HepG2 (cell line): ENCODE results near the gene PKP4. TPM values are rescaled to one million over a fixed set of nuclear protein-coding genes. Genes with fewer than 3 reads are reported as not detected.

Source experiments
- ATAC-seq: fragments of 200-7000 bp; cut with Tn5 transposase; 3 replicates; pipeline ENCODE4 v1.9.1; 2020; ENCODE audit warnings: mild to moderate bottlenecking, moderate library complexity
- BruUV-seq: library from RNA; stranded (reverse); fragments of 400-500 nt; replicated peaks from 2 replicates; lab custom pipeline; 2021; lab: Mats Ljungman, UMichigan
- CTCF ChIA-PET: fragments of 300-600 bp; formaldehyde crosslinking; extraction: SDS; loops from one replicate; lab custom pipeline; 2021; ENCODE audit warnings: low total read pairs, inconsistent platforms, low intra/inter-chr PET ratio; lab: Yijun Ruan, JAX
- POLR2A ChIA-PET: fragments of 350-600 bp; sonication (Branson Sonifier 250); formaldehyde crosslinking; loops from one replicate; lab custom pipeline; 2020; ENCODE audit warnings: antibody characterized with exemption, inconsistent platforms; lab: Yijun Ruan, JAX
- DNase-seq: peaks from one replicate; pipeline ENCODE4 v3.0.0-alpha.2; 2015; ENCODE audit warnings: low spot score
- FAIRE-seq: peaks from 3 replicates; lab custom pipeline; 2011; peaks lifted over from hg19 to GRCh38; lab: Jason Lieb, UNC
- H2AFZ ChIP-seq: one replicate; pipeline ENCODE4 v1.6.1; 2011; ENCODE audit warnings: low read length, inconsistent platforms
- H3K27ac ChIP-seq: fragments of 300-600 bp; 3 replicates; pipeline ENCODE4 v1.8.0; 2011; ENCODE audit warnings: mixed run types, mild to moderate bottlenecking, mixed read lengths, low read length, inconsistent platforms; ENCODE audit not compliant: insufficient read depth; ENCODE audit errors: extremely low read length
- H3K27me3 ChIP-seq, 2 experiments: fragments of 200-600 bp in 1 of 2; 2 replicates in 1 of 2; 3 replicates in 1 of 2; pipeline versions ENCODE4 v1.6.0 to v1.8.0; 2011; ENCODE audit warnings: low read length in 2 of 2, mild to moderate bottlenecking in 2 of 2, moderate library complexity in 2 of 2, inconsistent platforms in 1 of 2; ENCODE audit not compliant: insufficient read depth in 2 of 2, control insufficient read depth in 1 of 2
- H3K36me3 ChIP-seq, 2 experiments: fragments of 200-600 bp in 1 of 2; replicated peaks in 1 of 2; 2 replicates in 1 of 2; 3 replicates in 1 of 2; pipeline versions ENCODE4 v1.5.1 to v1.8.0; 2011; ENCODE audit warnings: low read length in 2 of 2, inconsistent platforms in 1 of 2; ENCODE audit not compliant: insufficient read depth in 2 of 2, control insufficient read depth in 1 of 2
- H3K4me1 ChIP-seq: 2 replicates; pipeline ENCODE4 v1.5.1; 2012; ENCODE audit warnings: low read length, inconsistent platforms; ENCODE audit not compliant: insufficient read depth
- H3K4me2 ChIP-seq: 2 replicates; pipeline ENCODE4 v1.6.0; 2011; ENCODE audit warnings: low read depth, low read length, inconsistent platforms
- H3K4me3 ChIP-seq, 3 experiments: fragments of 200-600 bp in 1 of 3; sonication (generic), shearing (Covaris generic) in 1 of 3; replicated peaks in 1 of 3; 2 replicates each; pipeline ENCODE4 v1.5.1; 2011 to 2016; ENCODE audit warnings: low read length in 3 of 3, inconsistent platforms in 2 of 3, low read depth in 2 of 3, mild to moderate bottlenecking in 2 of 3, control low read depth in 1 of 3, mixed read lengths in 1 of 3; ENCODE audit not compliant: insufficient read depth in 1 of 3
- H3K79me2 ChIP-seq: one replicate; pipeline ENCODE4 v1.6.1; 2011; ENCODE audit warnings: low read length, inconsistent platforms; ENCODE audit not compliant: insufficient read depth
- H3K9ac ChIP-seq: 2 replicates; pipeline ENCODE4 v1.6.0; 2011; ENCODE audit warnings: mild to moderate bottlenecking, low read depth, low read length, inconsistent platforms; ENCODE audit not compliant: insufficient read depth
- H3K9me3 ChIP-seq: 2 replicates; pipeline ENCODE4 v1.5.1; 2012; ENCODE audit warnings: mild to moderate bottlenecking, low read length
- H4K20me1 ChIP-seq: 2 replicates; pipeline ENCODE4 v1.6.0; 2011; ENCODE audit warnings: inconsistent platforms, mild to moderate bottlenecking, low read length, moderate library complexity; ENCODE audit not compliant: insufficient read depth
- FOSL1 ChIP-seq: sonication (generic); formaldehyde crosslinking; IDR thresholded peaks from 2 replicates; pipeline ENCODE4 v1.9.0; 2021; ENCODE audit warnings: missing genetic modification reagents, borderline replicate concordance
- GMEB2 ChIP-seq: IDR thresholded peaks from 2 replicates; pipeline ENCODE4 v1.6.1; 2016; ENCODE audit warnings: missing biosample characterization, missing genetic modification reagents, low read depth
- HDAC2 ChIP-seq: sonication (generic); formaldehyde crosslinking; IDR thresholded peaks from 2 replicates; pipeline ENCODE4 v1.4.0; 2020; ENCODE audit warnings: missing genetic modification reagents
- HOMEZ ChIP-seq: IDR thresholded peaks from 2 replicates; pipeline ENCODE4 v1.6.1; 2016; ENCODE audit warnings: low read depth
- MAX ChIP-seq: IDR thresholded peaks from 2 replicates; pipeline ENCODE4 v1.6.1; 2012; ENCODE audit warnings: inconsistent platforms
- MXD3 ChIP-seq: IDR thresholded peaks from 2 replicates; pipeline ENCODE4 v1.6.1; 2016; ENCODE audit warnings: mild to moderate bottlenecking, missing biosample characterization, missing genetic modification reagents
- RNF2 ChIP-seq: fragments of 450-650 bp; conservative IDR thresholded peaks from 2 replicates; pipeline ENCODE4 v1.6.1; 2016; ENCODE audit warnings: low read depth
- SIN3A ChIP-seq: IDR thresholded peaks from 2 replicates; pipeline ENCODE4 v1.6.1; 2011; ENCODE audit warnings: low read depth, mild to moderate bottlenecking, control low read depth, low read length, borderline replicate concordance
- YEATS2 ChIP-seq: sonication (generic); formaldehyde crosslinking; IDR thresholded peaks from 2 replicates; pipeline ENCODE4 v1.4.0; 2020; ENCODE audit warnings: missing genetic modification reagents, borderline replicate concordance
- ZFY ChIP-seq: sonication (generic); formaldehyde crosslinking; IDR thresholded peaks from 2 replicates; pipeline ENCODE4 v1.4.0; 2020; ENCODE audit warnings: missing genetic modification reagents
- ZNF251 ChIP-seq: sonication (generic); formaldehyde crosslinking; IDR thresholded peaks from 2 replicates; pipeline ENCODE4 v1.9.0; 2021; ENCODE audit warnings: mild to moderate bottlenecking, missing genetic modification reagents
- ZNF362 ChIP-seq: sonication (generic); formaldehyde crosslinking; IDR thresholded peaks from 2 replicates; pipeline ENCODE4 v1.4.0; 2020; ENCODE audit warnings: missing genetic modification reagents, mild to moderate bottlenecking, borderline replicate concordance
- ZNF572 ChIP-seq: sonication (generic); formaldehyde crosslinking; IDR thresholded peaks from 2 replicates; pipeline ENCODE4 v1.5.1; 2020; ENCODE audit warnings: mild to moderate bottlenecking, missing genetic modification reagents
- ZNF607 ChIP-seq: sonication (generic); formaldehyde crosslinking; IDR thresholded peaks from 2 replicates; pipeline ENCODE4 v1.5.1; 2020; ENCODE audit warnings: missing genetic modification reagents, mild to moderate bottlenecking, borderline replicate concordance
- ZNF746 ChIP-seq: sonication (generic); formaldehyde crosslinking; IDR thresholded peaks from 2 replicates; pipeline ENCODE4 v1.8.0; 2022; ENCODE audit warnings: mild to moderate bottlenecking, missing genetic modification reagents
- ZNF761 ChIP-seq: sonication (generic); formaldehyde crosslinking; conservative IDR thresholded peaks from 2 replicates; pipeline ENCODE4 v1.4.0; 2020; ENCODE audit warnings: mild to moderate bottlenecking, missing genetic modification reagents
- ZSCAN12 ChIP-seq: sonication (generic); formaldehyde crosslinking; IDR thresholded peaks from 2 replicates; pipeline ENCODE4 v1.9.0; 2021; ENCODE audit warnings: mild to moderate bottlenecking, missing genetic modification reagents
- WGBS: methylation state at CpG from one replicate; pipeline ENCODE4 v1.1.6; 2017; ENCODE audit warnings: low lambda C conversion rate; 5-methylcytosine and 5-hydroxymethylcytosine counted together
- in situ Hi-C: cut with HindIII; loops from 2 replicates; pipeline ENCODE4 v1.10.0; 2017; ENCODE audit warnings: low pct_unique_long_range_greater_than_20kb; ENCODE audit not compliant: extremely low pct_ligation_motif_present
- intact Hi-C: fragments of 100-400 bp; cut with micrococcal nuclease; formaldehyde crosslinking; loops from one replicate; pipeline ENCODE4 v1.10.0; 2022; ENCODE audit not compliant: unreplicated experiment
- polyA plus RNA-seq, 8 experiments: library from polyadenylated mRNA; depleted of rRNA in 3 of 8; stranded (reverse) in 7 of 8; unstranded in 1 of 8; fragments of >200 nt; fragmentation: Illumina TruSeq in 4 of 8; extraction: Trizol in 4 of 8; gene quantifications; 2 replicates each; pipeline versions ENCODE4 v1.2.1 to v1.2.3, GENCODE V29; 2011 to 2016; ENCODE audit warnings: low read depth in 4 of 8, missing spikeins in 1 of 8, mixed read lengths in 1 of 8; ENCODE audit not compliant: insufficient read depth in 1 of 8
- total RNA-seq, 5 experiments: library from RNA; depleted of rRNA; stranded (reverse); fragments of >200 nt; fragmentation: Illumina TruSeq; extraction: Trizol; gene quantifications; 2 replicates each; pipeline ENCODE4 v1.2.3, GENCODE V29; 2016; ENCODE audit warnings: low read depth in 1 of 5

The PKP4 gene
- total and polyA plus RNA-seq, 2 of the 13 experiments (the other 11 are each of a cell fraction or from before 2014, with no cell fraction given): 80.9 to 90.5 TPM

GRCh38 chr2:158410132-158410531 lies 46.6 kb upstream of the PKP4 start:
- ATAC-seq (no peak), FAIRE-seq (no peak), DNase-seq (no peak)
- H2AFZ ChIP-seq: no peak overlapping the region
- no peaks in the 10 kb centered on the region for H3K79me2 ChIP-seq
- in situ Hi-C loops (no loop called here), intact Hi-C loops (no loop called here)
- ChIA-PET CTCF (no interaction called here), POLR2A (no interaction called here)
- H3K9ac ChIP-seq: no peak overlapping the region
- H3K27me3 ChIP-seq: no peaks in the 10 kb centered on the region
- no peaks in the 10 kb centered on the region for H3K36me3 ChIP-seq
- H3K27ac ChIP-seq: no peak overlapping the region
- H4K20me1 ChIP-seq: no peaks in the 10 kb centered on the region
- 51% methylated on average over 1 of the region's 1 CpG for WGBS
- H3K4me3 ChIP-seq: no peak overlapping the region
- TF ChIP-seq ZFY (CRISPR knock-in tag) (no peak), SIN3A (no peak), FOSL1 (CRISPR knock-in tag) (no peak), MAX (no peak), ZNF761 (CRISPR knock-in tag) (no peak), HDAC2 (CRISPR knock-in tag) (no peak), RNF2 (no peak), GMEB2 (no peak)
- H3K4me1 ChIP-seq: no peaks in the 10 kb centered on the region
- H3K9me3 ChIP-seq: no peaks in the 10 kb centered on the region
- H3K4me2 ChIP-seq: no peak overlapping the region
- no TSS peak for BruUV-seq

GRCh38 chr2:158411748-158412147 lies 45.0 kb upstream of the PKP4 start:
- no TSS peak for BruUV-seq
- POLR2A ChIA-PET: no interaction called here
- in situ Hi-C loops (no loop called here), intact Hi-C loops (no loop called here)
- peaks cover 10% of the 10 kb centered on the region for H3K4me1 ChIP-seq
- FAIRE-seq (no peak), ATAC-seq (no peak), DNase-seq (no peak)
- no peak overlapping the region for H3K9ac ChIP-seq
- H4K20me1 ChIP-seq: no peaks in the 10 kb centered on the region
- CTCF ChIA-PET: no interaction called here
- H3K27ac ChIP-seq: no peak overlapping the region
- no peak overlapping the region for H2AFZ ChIP-seq
- no peaks in the 10 kb centered on the region for H3K27me3 ChIP-seq
- no peaks in the 10 kb centered on the region for H3K79me2 ChIP-seq
- H3K9me3 ChIP-seq: 0 out of 2 replicates have a peak, but pooled peaks cover 6% of the 10 kb centered on the region
- H3K4me3 ChIP-seq: no peak overlapping the region
- no peak overlapping the region for H3K4me2 ChIP-seq
- H3K36me3 ChIP-seq: no peaks in the 10 kb centered on the region
- TF ChIP-seq YEATS2 (no peak), MXD3 (no peak), ZNF572 (CRISPR knock-in tag) (no peak), HOMEZ (no peak), ZSCAN12 (CRISPR knock-in tag) (no peak), ZNF362 (CRISPR knock-in tag) (no peak), ZNF251 (no peak), ZNF746 (no peak), ZNF607 (CRISPR knock-in tag) (no peak)
